GM23248 (cell line): ENCODE measurements around the gene SLC35D3. TPM values are rescaled to one million over a fixed set of nuclear protein-coding genes. Genes with fewer than 3 reads are reported as not detected.
"Not testable (repeated sequence)": the region's sequence is repeated elsewhere in the genome, so short reads cannot be mapped to it uniquely, and the experiment has no call there.

ENCODE experiments used
- DNase-seq: peaks from one replicate; pipeline ENCODE4 v3.0.0-alpha.2; 2015
- H2AFZ ChIP-seq: fragments of 200-600 bp; sonication (generic); 2 replicates; pipeline ENCODE4 v1.6.1; 2016; ENCODE audit warnings: antibody characterized with exemption
- H3F3A ChIP-seq: fragments of 200-600 bp; sonication (generic); 2 replicates; pipeline ENCODE4 v1.6.1; 2016; ENCODE audit warnings: mild to moderate bottlenecking, antibody characterized with exemption, mixed run types; ENCODE audit not compliant: insufficient read depth
- H3K27ac ChIP-seq: fragments of 200-600 bp; sonication (generic); 2 replicates; pipeline ENCODE4 v1.5.1; 2016; ENCODE audit warnings: mild to moderate bottlenecking
- H3K27me3 ChIP-seq: fragments of 200-600 bp; sonication (generic); replicated peaks from 2 replicates; pipeline ENCODE4 v1.6.1; 2016; ENCODE audit warnings: mild to moderate bottlenecking; ENCODE audit not compliant: insufficient read depth
- H3K36me3 ChIP-seq: fragments of 200-600 bp; sonication (generic); 2 replicates; pipeline ENCODE4 v1.6.1; 2016; ENCODE audit warnings: low read depth, mild to moderate bottlenecking
- H3K4me1 ChIP-seq: fragments of 200-600 bp; sonication (generic); 2 replicates; pipeline ENCODE4 v1.6.1; 2016; ENCODE audit warnings: mild to moderate bottlenecking; ENCODE audit not compliant: insufficient read depth
- H3K4me2 ChIP-seq: fragments of 200-600 bp; sonication (generic); one replicate; pipeline ENCODE4 v1.6.1; 2016; ENCODE audit warnings: mild to moderate bottlenecking; ENCODE audit not compliant: unreplicated experiment
- H3K4me3 ChIP-seq: fragments of 200-600 bp; sonication (generic); 2 replicates; pipeline ENCODE4 v1.5.1; 2016; ENCODE audit warnings: mild to moderate bottlenecking
- H3K79me2 ChIP-seq: fragments of 200-600 bp; sonication (generic); 2 replicates; pipeline ENCODE4 v1.6.1; 2016; ENCODE audit warnings: mild to moderate bottlenecking; ENCODE audit not compliant: insufficient read depth
- H3K9ac ChIP-seq: fragments of 200-600 bp; sonication (generic); 2 replicates; pipeline ENCODE4 v1.6.1; 2016; ENCODE audit warnings: mild to moderate bottlenecking
- H3K9me2 ChIP-seq: fragments of 200-600 bp; sonication (generic); 2 replicates; pipeline ENCODE4 v1.6.1; 2016; ENCODE audit warnings: mixed run types, mild to moderate bottlenecking, moderate library complexity; ENCODE audit not compliant: insufficient read depth
- H3K9me3 ChIP-seq: fragments of 200-600 bp; sonication (generic); one replicate; pipeline ENCODE4 v1.6.1; 2017; ENCODE audit warnings: low read depth
- H4K20me1 ChIP-seq: fragments of 200-600 bp; sonication (generic); 2 replicates; pipeline ENCODE4 v1.6.0; 2016; ENCODE audit not compliant: insufficient read depth
- EZH2 ChIP-seq: fragments of 200-600 bp; sonication (generic); IDR thresholded peaks from 2 replicates; pipeline ENCODE4 v1.6.1; 2018; ENCODE audit warnings: antibody characterized with exemption, mild to moderate bottlenecking; ENCODE audit not compliant: insufficient read depth, poor library complexity, severe bottlenecking
- EZH2phosphoT487 ChIP-seq: fragments of 200-600 bp; sonication (generic); IDR thresholded peaks from 2 replicates; pipeline ENCODE4 v1.6.1; 2018; ENCODE audit warnings: antibody characterized with exemption, moderate library complexity, mild to moderate bottlenecking, low read depth; ENCODE audit not compliant: insufficient read depth
- WGBS, 2 experiments: methylation state at CpG; one replicate each; pipeline ENCODE4 v1.1.6; 2015 to 2017; ENCODE audit warnings: low lambda C conversion rate in 2 of 2, low coverage in 1 of 2; ENCODE audit errors: missing lambda C conversion rate in 2 of 2; 5-methylcytosine and 5-hydroxymethylcytosine counted together
- in situ Hi-C: fragments of 300-500 bp; cut with MboI; formaldehyde crosslinking; loops from 2 replicates; pipeline ENCODE4 v1.15.0; 2020
- polyA plus RNA-seq: library from polyadenylated mRNA; unstranded; fragments of >200 nt; fragmentation: Nextera tagmentation; extraction: Ambion mirVana; gene quantifications from 2 replicates; pipeline ENCODE4 v1.2.1, GENCODE V29; 2016
- small RNA-seq: library from RNA; depleted of rRNA; stranded (forward); fragments of <200 nt; gene quantifications from one replicate; pipeline ENCODE3, GENCODE V24; 2014; ENCODE audit warnings: low read depth, low replicate concordance
- total RNA-seq: library from RNA; depleted of rRNA; stranded (reverse); fragments of >200 nt; shearing (Covaris generic); gene quantifications from 2 replicates; pipeline ENCODE4 v1.2.3, GENCODE V29; 2014; rRNA removed

SLC35D3 gene
- total and polyA plus RNA-seq, 2 experiments from 2014 or later: not detected

- Histone ChIP-seq H3K27ac (no peak overlapping the region), H2AFZ (no peak overlapping the region)
- in situ Hi-C loops: no loop called here
Observed at GRCh38 chr6:136969433-136969832, 47.3 kb downstream of the SLC35D3 start.

DNA sequence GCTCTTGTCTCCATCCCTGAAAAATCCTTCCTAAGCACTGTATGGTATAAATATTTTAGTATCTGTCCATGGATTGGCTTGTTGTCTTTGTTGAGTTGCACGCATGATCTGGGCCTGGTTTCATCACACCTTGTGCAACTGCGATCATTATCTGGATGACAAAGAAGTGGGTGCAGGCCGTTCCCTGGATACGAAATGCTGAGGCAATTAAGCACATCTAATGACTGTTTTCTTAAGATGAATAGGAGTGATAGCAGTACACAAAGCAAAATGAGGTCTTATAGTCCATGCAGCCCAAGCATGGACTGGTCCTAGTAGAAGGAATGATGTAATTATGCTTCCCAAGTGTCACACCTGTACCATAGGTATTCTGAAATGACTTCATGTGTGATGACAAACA is 47.8 kb downstream of the SLC35D3 start:
- no peaks in the 10 kb centered on the region for H3K36me3 ChIP-seq
- no peaks in the 10 kb centered on the region for H3K79me2 ChIP-seq
- DNase-seq: no peak
- H3K9me2 ChIP-seq: no peaks in the 10 kb centered on the region
- 81 to 85% methylated on average over 4 of the region's 4 CpGs for WGBS, 2 experiments
- H2AFZ ChIP-seq: no peak overlapping the region
- no peaks in the 10 kb centered on the region for H3K9me3 ChIP-seq
- H3K27me3 ChIP-seq: no peaks in the 10 kb centered on the region
- H3F3A ChIP-seq: no peaks in the 10 kb centered on the region
- H3K9ac ChIP-seq: no peak overlapping the region
- no peak overlapping the region for H3K27ac ChIP-seq
- TF ChIP-seq EZH2phosphoT487 (no peak), EZH2 (no peak)
- no peaks in the 10 kb centered on the region for H3K4me1 ChIP-seq
- H3K4me2 ChIP-seq: no peak overlapping the region
- no peaks in the 10 kb centered on the region for H4K20me1 ChIP-seq
- no peak overlapping the region for H3K4me3 ChIP-seq
- in situ Hi-C loops: no loop called here

More at GRCh38 chr6:136969433-136969832, 47.3 kb downstream of the SLC35D3 start:
- no peak for DNase-seq
- 73% methylated on average over 5 of the region's 5 CpGs for WGBS, 2 experiments
- H3K4me2 ChIP-seq: no peak overlapping the region
- H3K27me3 ChIP-seq: no peaks in the 10 kb centered on the region
- H3K9ac ChIP-seq: no peak overlapping the region
- H3K79me2 ChIP-seq: no peaks in the 10 kb centered on the region
- no peaks in the 10 kb centered on the region for H3K4me1 ChIP-seq
- H3F3A ChIP-seq: no peaks in the 10 kb centered on the region
- H3K4me3 ChIP-seq: no peak overlapping the region
- TF ChIP-seq EZH2 (no peak), EZH2phosphoT487 (no peak)
- H4K20me1 ChIP-seq: no peaks in the 10 kb centered on the region
- H3K9me3 ChIP-seq: no peaks in the 10 kb centered on the region
- H3K9me2 ChIP-seq: no peaks in the 10 kb centered on the region
- no peaks in the 10 kb centered on the region for H3K36me3 ChIP-seq

- Histone ChIP-seq H3K4me3 (no peak overlapping the region), H3K9ac (no peak overlapping the region), H3K4me2 (no peak overlapping the region), H3K9me2 (no peaks in the 10 kb centered on the region), H3K79me2 (no peaks in the 10 kb centered on the region), H2AFZ (no peak overlapping the region), H3K36me3 (no peaks in the 10 kb centered on the region), H3K4me1 (no peaks in the 10 kb centered on the region), H4K20me1 (no peaks in the 10 kb centered on the region), H3K27me3 (no peaks in the 10 kb centered on the region), H3K27ac (no peak overlapping the region), H3K9me3 (no peaks in the 10 kb centered on the region), H3F3A (no peaks in the 10 kb centered on the region)
- WGBS, 2 experiments: 70 to 78% methylated on average over 6 of the region's 6 CpGs
- DNase-seq: no peak
- TF ChIP-seq EZH2 (no peak), EZH2phosphoT487 (no peak)
- in situ Hi-C loops: no loop called here
Observed at GRCh38 chr6:136971609-136972008, 49.5 kb downstream of the SLC35D3 start.

GRCh38 chr6:136973781-136974180 is 51.7 kb downstream of the SLC35D3 start:
- DNase-seq, H3K4me2 ChIP-seq, H3K27me3 ChIP-seq, H3K36me3 ChIP-seq, H3K79me2 ChIP-seq, H3K4me1 ChIP-seq, H3K27ac ChIP-seq, H2AFZ ChIP-seq, H4K20me1 ChIP-seq, H3F3A ChIP-seq, H3K4me3 ChIP-seq, in situ Hi-C loops, H3K9me2 ChIP-seq, H3K9me3 ChIP-seq, H3K9ac ChIP-seq: not testable (repeated sequence)
- 88 to 91% methylated on average over 8 of the region's 8 CpGs for WGBS, 2 experiments

Small RNA genes within 50 kb of the gene (small RNA-seq; reads per million reads assigned to genes)
- gene RF00019: not detected
- gene RPL35AP3: not detected

Other genes with a start within 250 kb of the SLC35D3 start
- 3.3 and 4.1 TPM in 2 replicates for gene MAP3K5, start 129.8 kb upstream of the SLC35D3 start, total RNA-seq
- gene MAP3K5, start 129.8 kb upstream of the SLC35D3 start, polyA plus RNA-seq: 1.1 and 1.4 TPM in 2 replicates
- gene PEX7, start 99.7 kb upstream of the SLC35D3 start, total RNA-seq: 6.2 and 11.0 TPM in 2 replicates
- 9.4 and 10.7 TPM in 2 replicates for gene PEX7, start 99.7 kb upstream of the SLC35D3 start, polyA plus RNA-seq
- 0.13 TPM in 1 of 2 replicates, not detected in the other for gene IL20RA, start 122.7 kb downstream of the SLC35D3 start, total RNA-seq
- gene IL20RA, start 122.7 kb downstream of the SLC35D3 start, polyA plus RNA-seq: not detected in 2 replicates